ENCODE data around the gene MED1. TPM values are rescaled to one million over a fixed set of nuclear protein-coding genes. Genes with fewer than 3 reads are reported as not detected.
"Not testable (repeated sequence)": the region's sequence is repeated elsewhere in the genome, so short reads cannot be mapped to it uniquely, and the experiment has no call there.

MED1 gene
- 18.5 TPM for total RNA-seq (2013)
- 1 to 10 TPM; 5.0 to 9.1 (median 7.6) TPM for polyA plus RNA-seq
- 13.7 and 22.5 TPM in 2 replicates for polyA minus RNA-seq
- total RNA-seq, result 44.7 to 116 (median 71.9) reads per million in 11 experiments

- H3K9me3 Mint-ChIP-seq, result peaks cover 0 to 3% (median 0%) of the 10 kb centered on the region in 7 donors
- Histone ChIP-seq H3K79me2 (ENCODE audit: insufficient read depth, low read length) (peaks cover 52% of the 10 kb centered on the region), H3K9me3 (replicated peaks in 1 of 2; ENCODE audit: control insufficient read depth in 1 of 2, insufficient read depth in 1 of 2, low read length in 2 of 2) (no peaks in the 10 kb centered on the region), H3K4me1 (ENCODE audit: control insufficient read depth in 1 of 2, insufficient read depth in 2 of 2, low read length in 2 of 2) (peaks cover 12 to 16% of the 10 kb centered on the region in 2 donors), H3K4me2 (replicated peaks; ENCODE audit: extremely low read depth, low read length, poor library complexity, severe bottlenecking) (peak within 1 kb of the TSS; percentile 82), H3K27ac (ENCODE audit: low read depth in 1 of 2, low read length in 2 of 2) (peak within 1 kb of the TSS; percentile 82 to 89), H3K27me3 (ENCODE audit: control insufficient read depth in 2 of 2, insufficient read depth in 2 of 2, low read length in 2 of 2) (no peaks in the 10 kb centered on the region), H3K9ac (ENCODE audit: insufficient read depth, low read length, poor library complexity, severe bottlenecking) (peak within 1 kb of the TSS; percentile 94), H2AFZ (ENCODE audit: insufficient read depth, low read depth, low read length, poor library complexity, severe bottlenecking) (peak within 1 kb of the TSS; percentile 91), H3K4me3 (replicated peaks in 1 of 3; ENCODE audit: low read depth in 2 of 3, low read length in 3 of 3) (peak within 1 kb of the TSS; percentile 80 to 97 (median 88)), H4K20me1 (ENCODE audit: insufficient read depth, low read length) (peaks cover 5% of the 10 kb centered on the region), H3K36me3 (replicated peaks in 1 of 2; ENCODE audit: control insufficient read depth in 1 of 2, insufficient read depth in 2 of 2, low read length in 2 of 2) (peaks cover 8 to 22% of the 10 kb centered on the region in 2 donors)
- peaks cover 17 to 28% of the 10 kb centered on the region in 2 donors for H3K36me3 Mint-ChIP-seq
- peak within 1 kb of the TSS; percentile 92 to 95 for H3K4me3 Mint-ChIP-seq
- peak within 1 kb of the TSS; percentile 92 to 97 (median 95) for H3K27ac Mint-ChIP-seq
- H3K4me1 Mint-ChIP-seq, result peaks cover 15% of the 10 kb centered on the region
- TF ChIP-seq CTCF (IDR thresholded peaks at IDR 0.05), result no peak
- intact Hi-C loops (cut with micrococcal nuclease), result loop anchor here in 1 of 2 donors (2.0 kb wide), 1 partner anchor 50 kb away; the partner anchor contains the start of gene FBXL20
- DNase-seq, result peak; percentile 97 to 100 (median 98)
- under 1% methylated on average over 36 of the region's 37 CpGs for WGBS (ENCODE audit: insufficient coverage)
- peaks cover 0 to 2% (median 0%) of the 10 kb centered on the region in 3 donors for H3K27me3 Mint-ChIP-seq (ENCODE audit: low read depth in 3 of 3)
These were observed at the start of gene MED1 for GRCh38 chr17:39450847-39451581. TSS of gene MED1 (minus strand) at chr17:39451263. CDS start at chr17:39451062, 201 bp downstream.

GRCh38 chr17:39496921-39497320 lies 45.9 kb upstream of the MED1 start:
- H3K9me3 Mint-ChIP-seq; H3K4me1 ChIP-seq (ENCODE audit: control insufficient read depth in 1 of 2, insufficient read depth in 2 of 2, low read length in 2 of 2); H3K4me3 Mint-ChIP-seq; H3K4me1 Mint-ChIP-seq; H3K27ac ChIP-seq (ENCODE audit: low read depth in 1 of 2, low read length in 2 of 2); H3K9ac ChIP-seq (ENCODE audit: insufficient read depth, low read length, poor library complexity, severe bottlenecking); H3K4me3 ChIP-seq (replicated peaks in 1 of 3; ENCODE audit: low read depth in 2 of 3, low read length in 3 of 3); H3K79me2 ChIP-seq (ENCODE audit: insufficient read depth, low read length); DNase-seq; H3K27me3 Mint-ChIP-seq (ENCODE audit: low read depth in 3 of 3); H3K9me3 ChIP-seq (replicated peaks in 1 of 2; ENCODE audit: control insufficient read depth in 1 of 2, insufficient read depth in 1 of 2, low read length in 2 of 2); H3K27ac Mint-ChIP-seq; H3K27me3 ChIP-seq (ENCODE audit: control insufficient read depth in 2 of 2, insufficient read depth in 2 of 2, low read length in 2 of 2); H2AFZ ChIP-seq (ENCODE audit: insufficient read depth, low read depth, low read length, poor library complexity, severe bottlenecking); H3K4me2 ChIP-seq (replicated peaks; ENCODE audit: extremely low read depth, low read length, poor library complexity, severe bottlenecking): not testable (repeated sequence)
- intact Hi-C loops (cut with micrococcal nuclease), result loop anchor here in 1 of 2 donors (2.0 kb wide), 1 partner anchor 20 kb away; no protein-coding TSS in a partner anchor
- peaks cover 69 to 97% of the 10 kb centered on the region in 2 donors for H3K36me3 Mint-ChIP-seq
- peaks cover 10% of the 10 kb centered on the region for H4K20me1 ChIP-seq (ENCODE audit: insufficient read depth, low read length)
- WGBS (ENCODE audit: insufficient coverage), result 90% methylated on average over 3 of the region's 12 CpGs
- H3K36me3 ChIP-seq (replicated peaks in 1 of 2; ENCODE audit: control insufficient read depth in 1 of 2, insufficient read depth in 2 of 2, low read length in 2 of 2), result peaks cover 84 to 97% of the 10 kb centered on the region in 2 donors

All from CD14-positive monocyte (primary cell).